Heart right ventricle (tissue), 16 donors: Measurements from ENCODE around the gene GCGR. TPM values are rescaled to one million over a fixed set of nuclear protein-coding genes. Genes with fewer than 3 reads are reported as not detected.

Source experiments
- ATAC-seq, 8 donors: fragments of 200-7000 bp; cut with Tn5 transposase; one replicate each; pipeline ENCODE4 v1.9.1; 2020; ENCODE audit warnings: mild to moderate bottlenecking in 8 of 8, moderate library complexity in 8 of 8, moderate number of reproducible peaks in 1 of 8
- DNase-seq, 2 donors: peaks; one replicate each; pipeline ENCODE4 v3.0.0-alpha.2; 2020
- H3K27ac ChIP-seq, 10 donors: fragments of 200-600 bp; sonication (generic) in 2 of 10; one replicate each; pipeline versions ENCODE4 v1.5.0 to v1.8.0; 2020 to 2022; ENCODE audit warnings: mild to moderate bottlenecking in 3 of 10
- H3K27me3 ChIP-seq, 7 donors: fragments of 200-600 bp; one replicate each; pipeline ENCODE4 v1.8.0; 2021 to 2022; ENCODE audit warnings: mild to moderate bottlenecking in 2 of 7
- H3K36me3 ChIP-seq, 9 donors: fragments of 200-600 bp; sonication (generic) in 1 of 9; one replicate each; pipeline versions ENCODE4 v1.5.0 to v1.8.0; 2020 to 2022; ENCODE audit warnings: mild to moderate bottlenecking in 2 of 9
- H3K4me1 ChIP-seq, 9 donors: fragments of 200-600 bp; sonication (generic) in 1 of 9; one replicate each; pipeline versions ENCODE4 v1.5.0 to v1.8.0; 2020 to 2022; ENCODE audit warnings: mild to moderate bottlenecking in 4 of 9
- H3K4me3 ChIP-seq, 10 donors: fragments of 200-600 bp; sonication (generic) in 2 of 10; one replicate each; pipeline versions ENCODE4 v1.5.0 to v1.8.0; 2020 to 2022; ENCODE audit warnings: mild to moderate bottlenecking in 7 of 10, moderate library complexity in 2 of 10
- H3K9me3 ChIP-seq, 11 donors: fragments of 200-600 bp in 10 of 11; sonication (generic) in 2 of 11; one replicate each; pipeline versions ENCODE4 v1.5.0 to v1.8.0; 2013 to 2022; ENCODE audit warnings: mild to moderate bottlenecking in 2 of 11, control low read depth in 1 of 11, moderate library complexity in 1 of 11
- CTCF ChIP-seq, 9 donors: fragments of 200-600 bp; sonication (generic) in 2 of 9; IDR thresholded peaks; one replicate each; pipeline versions ENCODE4 v1.5.0 to v1.8.0; 2021 to 2022; ENCODE audit warnings: antibody characterized with exemption in 9 of 9, mild to moderate bottlenecking in 5 of 9, moderate library complexity in 1 of 9
- WGBS, 2 donors: extraction: QIAGEN DNeasy Blood & Tissue Kit; methylation state at CpG; one replicate each; pipeline ENCODE4 v1.1.7; 2013; ENCODE audit warnings: inconsistent platforms in 1 of 2; 5-methylcytosine and 5-hydroxymethylcytosine counted together
- intact Hi-C, 10 donors: fragments of 100-400 bp; cut with DNase I; formaldehyde crosslinking; loops; one replicate each; pipeline versions ENCODE4 v1.11.1 to v1.14.2; 2022
- polyA plus RNA-seq, 2 donors: library from polyadenylated mRNA; stranded (reverse); fragments of 200-250 nt; gene quantifications; one replicate each; pipeline ENCODE4 v1.2.3, GENCODE V29; 2013
- total RNA-seq, 10 donors: library from RNA; stranded (reverse); fragmentation: NEBNext Ultra II Directional in 3 of 10; extraction: Animal tissue kit (Norgen Biotek cat#: 25700) in 3 of 10; gene quantifications; one replicate each; pipeline versions ENCODE4 v1.2.1 to v1.2.4, GENCODE V29; 2021 to 2023
- donor health status: Arrhythmogenic right ventricular cardiomyopathy.
- donor health status: ischemic (EF 13 %, LVEDD 7.1; RV severe dilation, severe dysfunction).
- donor health status: healthy with polysubstance abuse.
- donor health status: DM: no; HTN: yes; CAD: no.
- donor health status: DM: no; HTN: no; CAD: no.
- donor health status: ischemic (EF 25% LVEDD 6.9; RV normal size, moderate dysfunction).
- donor health status: ischemic (EF 25% LVEDD 5.7; RV mildly dilated, moderate dysfunction).
- donor health status: healthy.
- donor health status: DM: yes; HTN: yes; CAD: no.
- donor health status: Ischemic cardiomyopathy.
- donor health status: ischemic (EF 35%, LVEDD 5.7; RV mildly dilated, moderate dysfunction).
- donor health status: nonischemic (EF 11% LVEDD 7.7; RV severe dilation, severe dysfunction).
- donor health status: DM: yes; HTN: yes; CAD: no.
- donor health status: PGD.
- donor health status: ischemic (EF 29% LVEDD 5.4; RV normal size, mild dysfunction).
- donor health status: nonischemic (EF 23%, LVEDD 6.1; RV moderate dilation, normal function).

Gene GCGR
- total and polyA plus RNA-seq, 12 donors = 0.03 TPM; not detected in 11

GRCh38 chr17:81829858-81830257 lies 25.9 kb downstream of the GCGR start:
- no peaks in the 10 kb centered on the region for H3K27me3 ChIP-seq
- H3K9me3 ChIP-seq = no peaks in the 10 kb centered on the region
- TF ChIP-seq CTCF (IDR thresholded peaks at IDR 0.05) = no peak
- H3K36me3 ChIP-seq = peaks cover 0 to 6% (median 0%) of the 10 kb centered on the region in 9 donors
- H3K4me3 ChIP-seq = no peak overlapping the region
- 95 to 96% methylated on average over 6 of the region's 6 CpGs for WGBS, 2 donors
- H3K27ac ChIP-seq = no peak overlapping the region
- intact Hi-C loops = loop anchor here in 1 of 10 donors (5.0 kb wide), 1 partner anchor 42 kb away; the partner anchor contains the start of gene ARHGDIA
- H3K4me1 ChIP-seq = peaks cover 12 to 44% (median 27%) of the 10 kb centered on the region in 9 donors
- ATAC-seq (no peak), DNase-seq (no peak)

- peaks cover 0 to 5% (median 0%) of the 10 kb centered on the region in 9 donors for H3K36me3 ChIP-seq
- peak overlapping the region in 9 of 10 donors; percentile 82 to 96 (median 93) for H3K27ac ChIP-seq
- peaks cover 12 to 37% (median 27%) of the 10 kb centered on the region in 9 donors for H3K4me1 ChIP-seq
- 85 to 89% methylated on average over 7 of the region's 7 CpGs for WGBS, 2 donors
- no peak for TF ChIP-seq CTCF (IDR thresholded peaks at IDR 0.05)
- no peaks in the 10 kb centered on the region for H3K9me3 ChIP-seq
- ATAC-seq (no peak), DNase-seq (no peak)
- intact Hi-C loops = loop anchor here in 1 of 10 donors (5.0 kb wide), 1 partner anchor 41 kb away; the partner anchor contains the start of gene ARHGDIA
- no peaks in the 10 kb centered on the region for H3K27me3 ChIP-seq
- peak overlapping the region in 2 of 10 donors; percentile 73 to 91 for H3K4me3 ChIP-seq
Observed at GRCh38 chr17:81831563-81831956, 27.6 kb downstream of the GCGR start.

- Histone ChIP-seq H3K4me1 (peaks cover 12 to 37% (median 27%) of the 10 kb centered on the region in 9 donors), H3K9me3 (no peaks in the 10 kb centered on the region), H3K36me3 (peaks cover 0 to 5% (median 0%) of the 10 kb centered on the region in 9 donors), H3K4me3 (peak overlapping the region; percentile 61 to 94 (median 89)), H3K27ac (peak overlapping the region; percentile 72 to 96 (median 92)), H3K27me3 (no peaks in the 10 kb centered on the region)
- intact Hi-C loops = loop anchor here in 1 of 10 donors (5.0 kb wide), 1 partner anchor 40 kb away; the partner anchor contains the start of gene ARHGDIA
- TF ChIP-seq CTCF (IDR thresholded peaks at IDR 0.05) = no peak
- WGBS, 2 donors = 20 to 21% methylated on average over 18 of the region's 18 CpGs
- DNase-seq = no peak
- peak in 6 of 8 donors; percentile 23 to 56 (median 45) for ATAC-seq
Observed at GRCh38 chr17:81831957-81832607, 28.1 kb downstream of the GCGR start.

GRCh38 chr17:81832608-81833159 lies 28.7 kb downstream of the GCGR start:
- DNase-seq = no peak

More at GRCh38 chr17:81832608-81833159, 28.7 kb downstream of the GCGR start:
- ATAC-seq = peak in 7 of 8 donors; percentile 12 to 66 (median 31)
- no peak for TF ChIP-seq CTCF (IDR thresholded peaks at IDR 0.05)
- Histone ChIP-seq H3K9me3 (no peaks in the 10 kb centered on the region), H3K27ac (peak overlapping the region; percentile 72 to 96 (median 92)), H3K4me1 (peaks cover 12 to 37% (median 28%) of the 10 kb centered on the region in 9 donors), H3K36me3 (peaks cover 0 to 5% (median 0%) of the 10 kb centered on the region in 9 donors), H3K27me3 (no peaks in the 10 kb centered on the region), H3K4me3 (peak overlapping the region; percentile 61 to 94 (median 89))
- WGBS, 2 donors = 0 to 1% methylated on average over 42 to 65 of the region's 65 CpGs
- intact Hi-C loops = loop anchor here in 1 of 10 donors (5.0 kb wide), 1 partner anchor 40 kb away; the partner anchor contains the start of gene ARHGDIA
